GM12875 (cell line): ENCODE measurements around the gene TOP2A.
A peak's percentile ranks its signal among the peaks of the same experiment; 100 is the strongest.

Experiments
- H3K4me3 ChIP-seq: one replicate; pipeline ENCODE4 v1.5.1; 2011; ENCODE audit warnings: low read depth, low read length, control low read depth
- TF ChIP-seq, protein P1 (sequence below): IDR thresholded peaks from 2 replicates; pipeline ENCODE4 v1.5.1; 2011; ENCODE audit warnings: low read depth, mild to moderate bottlenecking, control low read depth, inconsistent platforms, low read length, moderate library complexity, borderline replicate concordance; ENCODE audit not compliant: insufficient read depth

TOP2A gene

DNA sequence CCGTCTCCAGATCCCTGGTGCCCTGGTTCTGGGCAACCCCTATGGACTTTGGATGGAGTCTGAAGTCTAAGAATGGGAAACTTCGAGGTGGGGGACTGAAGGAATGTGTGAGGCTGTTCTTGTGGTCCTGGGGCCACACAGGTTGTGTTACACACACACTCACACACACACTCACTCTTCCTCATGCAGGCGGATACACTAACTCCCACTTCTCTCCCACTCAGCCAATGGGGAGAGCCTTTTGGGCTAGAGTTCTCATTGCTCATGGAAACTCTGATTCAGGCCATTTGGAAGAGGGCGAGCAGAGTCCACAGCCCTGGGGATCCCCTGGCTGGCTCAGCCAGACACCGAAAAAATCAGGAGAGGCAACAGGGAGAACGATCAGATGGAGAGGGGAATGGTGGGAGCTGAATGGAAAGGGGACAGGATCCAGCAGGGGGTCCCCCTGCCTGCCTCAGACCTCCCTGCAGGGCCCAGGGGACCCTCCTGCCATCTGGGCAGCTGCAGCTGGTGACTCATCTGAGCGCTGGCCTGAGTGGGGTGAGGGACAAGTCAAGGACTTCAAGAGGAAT, 34.6 kb upstream of the TOP2A start:
- TF ChIP-seq, protein P1, sequence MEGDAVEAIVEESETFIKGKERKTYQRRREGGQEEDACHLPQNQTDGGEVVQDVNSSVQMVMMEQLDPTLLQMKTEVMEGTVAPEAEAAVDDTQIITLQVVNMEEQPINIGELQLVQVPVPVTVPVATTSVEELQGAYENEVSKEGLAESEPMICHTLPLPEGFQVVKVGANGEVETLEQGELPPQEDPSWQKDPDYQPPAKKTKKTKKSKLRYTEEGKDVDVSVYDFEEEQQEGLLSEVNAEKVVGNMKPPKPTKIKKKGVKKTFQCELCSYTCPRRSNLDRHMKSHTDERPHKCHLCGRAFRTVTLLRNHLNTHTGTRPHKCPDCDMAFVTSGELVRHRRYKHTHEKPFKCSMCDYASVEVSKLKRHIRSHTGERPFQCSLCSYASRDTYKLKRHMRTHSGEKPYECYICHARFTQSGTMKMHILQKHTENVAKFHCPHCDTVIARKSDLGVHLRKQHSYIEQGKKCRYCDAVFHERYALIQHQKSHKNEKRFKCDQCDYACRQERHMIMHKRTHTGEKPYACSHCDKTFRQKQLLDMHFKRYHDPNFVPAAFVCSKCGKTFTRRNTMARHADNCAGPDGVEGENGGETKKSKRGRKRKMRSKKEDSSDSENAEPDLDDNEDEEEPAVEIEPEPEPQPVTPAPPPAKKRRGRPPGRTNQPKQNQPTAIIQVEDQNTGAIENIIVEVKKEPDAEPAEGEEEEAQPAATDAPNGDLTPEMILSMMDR: no peak
- H3K4me3 ChIP-seq: no peak overlapping the region

DNA sequence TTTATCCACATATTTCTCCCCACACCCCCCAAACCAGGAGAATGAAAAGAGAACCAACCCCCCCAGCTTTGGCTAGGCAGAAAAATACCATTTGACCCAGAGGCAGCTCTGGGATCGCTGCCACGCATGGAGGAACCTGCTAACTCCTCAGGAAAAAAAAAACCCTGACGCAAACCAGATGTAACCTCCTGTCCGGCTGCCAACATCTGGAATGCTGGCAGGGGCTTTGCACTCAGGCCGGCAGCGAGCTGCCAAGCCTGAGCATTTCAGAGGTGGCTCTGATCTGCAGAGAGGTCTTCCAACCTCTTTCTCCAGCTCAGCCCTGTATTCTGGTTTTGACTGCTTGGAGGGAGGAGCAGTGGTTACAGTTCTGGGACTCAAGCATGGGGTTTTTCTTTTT, 33.7 kb upstream of the TOP2A start:
- TF ChIP-seq, protein P1: no peak
- no peak overlapping the region for H3K4me3 ChIP-seq

DNA sequence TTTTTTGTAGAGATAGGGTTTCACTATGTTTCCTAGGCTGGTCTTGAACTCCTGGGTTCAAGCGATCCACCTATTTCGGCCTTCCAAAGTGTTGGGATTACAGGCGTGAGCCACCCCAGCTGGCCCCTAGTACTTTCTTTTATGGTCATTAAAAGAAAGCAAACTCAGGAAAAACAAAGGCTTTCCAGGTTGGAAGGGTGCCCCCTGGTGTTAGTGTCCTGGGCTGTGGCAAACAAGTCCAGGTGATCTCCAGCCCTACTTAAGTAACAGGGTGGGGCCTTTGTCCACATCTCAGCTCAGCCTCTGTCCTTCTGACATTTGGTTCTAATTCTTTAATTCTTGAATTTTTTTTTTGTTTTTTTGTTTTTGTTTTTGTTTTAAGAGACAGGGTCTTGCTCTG, 32.5 kb upstream of the TOP2A start:
- TF ChIP-seq, protein P1: peak; percentile 63
- H3K4me3 ChIP-seq: no peak overlapping the region

DNA sequence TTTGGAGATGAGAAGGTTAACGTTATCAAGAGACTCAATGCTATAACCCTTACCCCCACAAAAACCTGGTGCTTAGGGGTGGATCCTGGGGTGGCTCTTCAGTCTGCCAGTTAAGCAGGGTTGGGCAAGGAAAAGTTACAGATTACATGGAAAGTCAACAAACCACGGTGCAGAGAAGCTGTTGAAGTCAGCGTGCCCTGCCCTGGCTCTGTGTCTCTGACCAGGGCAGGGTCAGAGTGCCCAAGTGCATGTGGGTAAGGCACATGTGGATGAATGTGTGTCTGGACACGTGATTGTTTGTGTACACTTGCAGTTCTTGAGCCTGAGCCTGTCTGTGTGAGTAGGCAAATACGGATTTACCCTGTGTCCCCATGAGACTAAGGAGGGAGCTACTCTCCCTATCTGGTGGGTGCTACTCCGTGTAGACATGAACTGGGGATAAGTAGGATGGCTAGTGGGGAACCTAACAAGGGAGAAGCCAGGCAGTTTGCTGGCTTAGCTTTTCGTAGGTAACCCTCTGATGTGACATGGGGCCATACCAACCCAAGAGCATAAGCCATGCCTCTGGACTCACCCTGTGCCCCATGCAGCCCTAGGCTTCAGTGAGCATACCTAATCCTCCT, 31.1 kb upstream of the TOP2A start:
- TF ChIP-seq, protein P1: no peak
- no peak overlapping the region for H3K4me3 ChIP-seq

DNA sequence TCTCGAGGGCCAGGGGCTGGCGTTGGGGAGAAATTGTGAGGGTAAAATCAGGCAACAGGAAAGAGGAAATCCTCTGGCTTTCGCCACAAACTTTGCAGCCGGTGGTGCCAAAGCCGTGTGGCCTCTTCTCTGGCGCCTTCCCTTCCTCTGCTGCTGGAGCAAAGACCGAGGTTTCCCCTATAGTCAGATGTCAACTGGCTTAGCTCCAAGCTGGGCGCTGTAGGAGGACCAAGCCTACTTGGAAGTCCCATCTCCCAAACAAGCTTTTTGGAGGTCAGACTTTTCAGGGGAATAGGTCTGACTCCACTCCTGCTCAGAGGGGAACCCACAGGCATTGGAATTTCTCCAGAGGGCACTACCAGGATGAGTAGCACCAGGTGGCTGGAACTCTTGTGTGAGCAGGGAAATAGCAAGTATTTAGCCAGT, 30.5 kb upstream of the TOP2A start:
- TF ChIP-seq, protein P1: no peak
- H3K4me3 ChIP-seq: no peak overlapping the region

DNA sequence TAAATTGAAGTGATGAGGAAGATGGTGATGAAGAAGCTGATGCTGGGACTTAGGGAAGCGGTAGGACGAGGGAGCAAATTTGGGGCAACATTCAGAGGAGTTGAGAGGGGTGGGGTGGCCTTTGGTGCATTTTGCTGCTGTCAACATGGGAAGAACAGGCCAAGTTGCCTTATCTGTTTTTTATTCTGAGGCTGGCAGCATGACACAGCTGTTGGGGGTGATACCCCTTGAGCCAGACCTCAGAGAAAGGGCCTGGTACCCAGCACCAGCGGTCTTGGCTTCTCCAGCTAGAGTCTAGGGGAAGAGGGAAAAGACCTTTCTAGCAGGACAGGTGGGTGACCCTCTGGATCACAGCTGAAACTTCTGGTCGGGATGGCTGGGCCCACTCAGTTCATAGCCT, 30.1 kb upstream of the TOP2A start:
- TF ChIP-seq, protein P1: no peak
- no peak overlapping the region for H3K4me3 ChIP-seq

DNA sequence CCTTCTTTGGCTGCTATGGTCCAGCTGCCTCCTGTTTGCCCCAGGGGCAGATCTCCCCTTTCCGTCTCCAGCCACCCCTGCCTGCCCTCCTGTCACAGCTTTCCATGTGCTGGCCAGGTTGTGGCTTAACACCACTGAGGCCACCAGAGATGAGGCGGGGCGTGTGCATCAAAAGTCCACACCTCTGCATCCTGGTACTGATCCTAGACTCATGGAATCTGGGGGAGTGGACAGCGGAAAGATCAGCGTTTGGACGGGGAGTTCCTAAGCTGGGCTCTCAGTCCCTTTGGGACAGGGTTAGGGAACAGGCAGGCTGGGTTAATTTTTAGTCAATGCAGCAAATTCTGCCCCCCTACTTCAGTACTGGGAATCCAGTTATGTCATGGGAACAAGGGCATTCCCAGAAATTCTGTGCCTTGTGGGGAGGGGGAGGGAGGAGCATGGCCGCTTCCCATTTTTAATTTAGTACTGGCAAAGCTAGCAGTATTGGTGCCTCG, 29.5 kb upstream of the TOP2A start:
- no peak overlapping the region for H3K4me3 ChIP-seq
- TF ChIP-seq, protein P1: no peak
